HG03521 (cell line): Measurements from ENCODE around the gene AZGP1.
"Not testable (repeated sequence)": the region's sequence is repeated elsewhere in the genome, so short reads cannot be mapped to it uniquely, and the experiment has no call there.

ENCODE experiments used
- ATAC-seq: cut with Tn5 transposase; IDR thresholded peaks from one replicate; pipeline ENCODE4 v1.9.1; 2021; ENCODE audit warnings: mild to moderate bottlenecking, moderate library complexity; ENCODE audit not compliant: unreplicated experiment

Gene AZGP1

GRCh38 chr7:99997545-99998137 lies 21.8 kb upstream of the AZGP1 start:
- no peak for ATAC-seq

- ATAC-seq = no peak
These were observed 21.1 kb upstream of the AZGP1 start for GRCh38 chr7:99996755-99997544.

- ATAC-seq = no peak
These were observed 19.0 kb upstream of the AZGP1 start for GRCh38 chr7:99994819-99995218.

GRCh38 chr7:99992330-99993038 lies 16.7 kb upstream of the AZGP1 start:
- ATAC-seq = no peak

- not testable (repeated sequence) for ATAC-seq
These were observed 15.7 kb upstream of the AZGP1 start for GRCh38 chr7:99991543-99991942.

- ATAC-seq = no peak
These were observed 14.6 kb upstream of the AZGP1 start for GRCh38 chr7:99990460-99990852.

- ATAC-seq = no peak
These were observed 12.0 kb upstream of the AZGP1 start for GRCh38 chr7:99987846-99988245.

- ATAC-seq = not testable (repeated sequence)
These were observed 11.5 kb upstream of the AZGP1 start for GRCh38 chr7:99987306-99987705.

GRCh38 chr7:99984593-99984992 lies 8.8 kb upstream of the AZGP1 start:
- no peak for ATAC-seq

- ATAC-seq = not testable (repeated sequence)
These were observed 5.2 kb upstream of the AZGP1 start for GRCh38 chr7:99981066-99981465.

GRCh38 chr7:99980448-99980872 lies 4.6 kb upstream of the AZGP1 start:
- not testable (repeated sequence) for ATAC-seq

- not testable (repeated sequence) for ATAC-seq
These were observed 4.0 kb upstream of the AZGP1 start for GRCh38 chr7:99979814-99980225.

GRCh38 chr7:99976626-99977025 lies 795 bp upstream of the AZGP1 start:
- ATAC-seq = no peak

- ATAC-seq = no peak
These were observed 1.1 kb downstream of the AZGP1 start for GRCh38 chr7:99974681-99975080.

GRCh38 chr7:99973817-99974216 lies 2.0 kb downstream of the AZGP1 start:
- not testable (repeated sequence) for ATAC-seq

- no peak for ATAC-seq
These were observed 4.6 kb downstream of the AZGP1 start for GRCh38 chr7:99971242-99971641.

GRCh38 chr7:99969813-99970212 lies 6.0 kb downstream of the AZGP1 start:
- ATAC-seq = not testable (repeated sequence)

GRCh38 chr7:99969298-99969697 lies 6.5 kb downstream of the AZGP1 start:
- no peak for ATAC-seq

- no peak for ATAC-seq
These were observed 17.1 kb downstream of the AZGP1 start for GRCh38 chr7:99958564-99959227.

- no peak for ATAC-seq
These were observed 20.6 kb downstream of the AZGP1 start for GRCh38 chr7:99955247-99955646.

GRCh38 chr7:99954643-99955042 lies 21.2 kb downstream of the AZGP1 start:
- not testable (repeated sequence) for ATAC-seq
